ENCODE measurements around the gene ARHGAP15. TPM values are rescaled to one million over a fixed set of nuclear protein-coding genes. Genes with fewer than 3 reads are reported as not detected.

The ARHGAP15 gene
- total RNA-seq, 1 donor: 334 TPM

DNA sequence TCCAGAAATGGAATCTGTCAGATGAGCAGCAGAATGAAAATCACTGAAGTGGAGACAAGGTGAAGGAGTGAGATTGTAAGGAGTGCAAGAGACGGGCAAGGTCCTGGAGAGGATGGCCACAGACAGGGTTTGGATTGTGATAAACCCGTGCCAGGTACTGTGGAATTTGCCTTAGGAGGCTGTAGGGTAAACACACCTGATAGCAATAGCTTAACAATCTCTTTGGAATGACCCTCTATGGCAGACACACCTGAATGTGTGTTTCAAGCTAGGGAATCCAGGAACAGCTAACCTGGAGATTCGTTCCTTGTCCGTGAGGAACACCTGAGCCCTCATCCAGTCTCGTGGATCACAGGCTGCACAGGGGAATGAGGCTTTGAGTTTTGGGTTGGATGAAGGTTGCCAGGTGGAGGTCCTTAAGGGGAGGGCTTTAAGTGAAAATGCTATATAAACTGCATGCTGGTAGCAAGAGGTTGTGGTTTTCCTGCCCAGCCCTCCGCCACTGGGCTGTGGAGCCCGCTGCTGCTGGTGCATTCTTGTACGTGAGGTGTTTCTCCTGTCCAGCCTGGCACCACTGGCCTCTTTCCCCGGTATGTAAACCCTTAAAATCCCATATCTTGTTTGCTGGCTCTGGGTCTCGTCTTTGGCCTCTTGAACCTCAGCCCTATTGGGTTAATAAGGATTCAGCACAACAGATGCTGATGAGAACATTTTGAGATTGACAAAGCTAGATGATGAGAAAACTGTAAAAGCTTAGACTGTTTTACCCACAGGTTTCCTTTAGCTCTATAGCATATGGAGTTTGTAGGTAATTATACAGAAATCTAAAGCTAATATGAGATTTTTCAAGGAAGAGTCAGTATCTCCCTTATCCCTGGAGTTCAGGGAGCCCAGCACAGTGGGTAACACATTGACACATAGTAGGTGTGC is 117.9 kb downstream of the ARHGAP15 start:
- H3K4me1 ChIP-seq (ENCODE audit: insufficient read depth, low read length): peaks cover 26% of the 10 kb centered on the region
- no peaks in the 10 kb centered on the region for H3K9me3 ChIP-seq (ENCODE audit: low read depth, low read length)
- peak overlapping the region; percentile 18 for H3K4me3 ChIP-seq (ENCODE audit: low read length)
- H3K27me3 ChIP-seq (ENCODE audit: insufficient read depth, low read length): no peaks in the 10 kb centered on the region

DNA sequence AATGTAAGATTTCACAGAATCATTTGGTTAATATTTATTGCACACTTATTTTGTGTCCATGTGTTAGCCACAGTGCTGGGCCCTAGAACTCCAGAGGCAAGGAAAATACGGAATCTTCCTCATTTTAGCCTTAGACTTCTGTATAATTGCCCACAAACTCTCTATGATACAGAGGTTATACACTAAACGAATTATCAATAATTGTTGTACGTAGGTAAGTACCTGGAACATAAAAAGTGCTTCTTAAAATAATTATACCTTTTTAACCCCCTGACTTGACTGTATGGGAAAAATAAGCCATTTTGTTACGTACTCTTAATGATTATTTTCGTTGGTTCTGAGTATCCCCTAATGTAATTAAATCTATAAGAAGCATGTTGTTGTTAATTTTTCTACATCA is 119.4 kb downstream of the ARHGAP15 start:
- Histone ChIP-seq H3K27me3 (ENCODE audit: insufficient read depth, low read length) (no peaks in the 10 kb centered on the region), H3K4me3 (ENCODE audit: low read length) (peak overlapping the region; percentile 22), H3K9me3 (ENCODE audit: low read depth, low read length) (no peaks in the 10 kb centered on the region), H3K4me1 (ENCODE audit: insufficient read depth, low read length) (peaks cover 26% of the 10 kb centered on the region)

GRCh38 chr2:143251681-143252080 is 122.5 kb downstream of the ARHGAP15 start:
- H3K4me1 ChIP-seq (ENCODE audit: insufficient read depth, low read length): peaks cover 11% of the 10 kb centered on the region
- no peak overlapping the region for H3K4me3 ChIP-seq (ENCODE audit: low read length)
- H3K9me3 ChIP-seq (ENCODE audit: low read depth, low read length): no peaks in the 10 kb centered on the region
- no peaks in the 10 kb centered on the region for H3K27me3 ChIP-seq (ENCODE audit: insufficient read depth, low read length)

- peaks cover 6% of the 10 kb centered on the region for H3K4me1 ChIP-seq (ENCODE audit: insufficient read depth, low read length)
- no peaks in the 10 kb centered on the region for H3K27me3 ChIP-seq (ENCODE audit: insufficient read depth, low read length)
- no peak overlapping the region for H3K4me3 ChIP-seq (ENCODE audit: low read length)
- no peaks in the 10 kb centered on the region for H3K9me3 ChIP-seq (ENCODE audit: low read depth, low read length)
Measured at GRCh38 chr2:143252138-143252907, 123.1 kb downstream of the ARHGAP15 start.

- H3K4me3 ChIP-seq (ENCODE audit: low read length): no peak overlapping the region
Measured at GRCh38 chr2:143254110-143254509, 124.9 kb downstream of the ARHGAP15 start.

GRCh38 chr2:143255086-143255485 is 125.9 kb downstream of the ARHGAP15 start:
- peaks cover 28% of the 10 kb centered on the region for H3K4me1 ChIP-seq (ENCODE audit: insufficient read depth, low read length)
- H3K4me3 ChIP-seq (ENCODE audit: low read length): no peak overlapping the region
- no peaks in the 10 kb centered on the region for H3K27me3 ChIP-seq (ENCODE audit: insufficient read depth, low read length)
- no peaks in the 10 kb centered on the region for H3K9me3 ChIP-seq (ENCODE audit: low read depth, low read length)

More at GRCh38 chr2:143254110-143254509, 124.9 kb downstream of the ARHGAP15 start:
- no peaks in the 10 kb centered on the region for H3K27me3 ChIP-seq (ENCODE audit: insufficient read depth, low read length)
- H3K9me3 ChIP-seq (ENCODE audit: low read depth, low read length): no peaks in the 10 kb centered on the region
- peaks cover 24% of the 10 kb centered on the region for H3K4me1 ChIP-seq (ENCODE audit: insufficient read depth, low read length)

- Histone ChIP-seq H3K9me3 (ENCODE audit: low read depth, low read length) (no peaks in the 10 kb centered on the region), H3K4me1 (ENCODE audit: insufficient read depth, low read length) (peaks cover 28% of the 10 kb centered on the region), H3K4me3 (ENCODE audit: low read length) (no peak overlapping the region), H3K27me3 (ENCODE audit: insufficient read depth, low read length) (no peaks in the 10 kb centered on the region)
Measured at GRCh38 chr2:143255899-143256298, 126.7 kb downstream of the ARHGAP15 start.

- H3K9me3 ChIP-seq (ENCODE audit: low read depth, low read length): no peaks in the 10 kb centered on the region
- no peaks in the 10 kb centered on the region for H3K27me3 ChIP-seq (ENCODE audit: insufficient read depth, low read length)
- peaks cover 50% of the 10 kb centered on the region for H3K4me1 ChIP-seq (ENCODE audit: insufficient read depth, low read length)
- no peak overlapping the region for H3K4me3 ChIP-seq (ENCODE audit: low read length)
Measured at GRCh38 chr2:143258126-143258892, 129.1 kb downstream of the ARHGAP15 start.

DNA sequence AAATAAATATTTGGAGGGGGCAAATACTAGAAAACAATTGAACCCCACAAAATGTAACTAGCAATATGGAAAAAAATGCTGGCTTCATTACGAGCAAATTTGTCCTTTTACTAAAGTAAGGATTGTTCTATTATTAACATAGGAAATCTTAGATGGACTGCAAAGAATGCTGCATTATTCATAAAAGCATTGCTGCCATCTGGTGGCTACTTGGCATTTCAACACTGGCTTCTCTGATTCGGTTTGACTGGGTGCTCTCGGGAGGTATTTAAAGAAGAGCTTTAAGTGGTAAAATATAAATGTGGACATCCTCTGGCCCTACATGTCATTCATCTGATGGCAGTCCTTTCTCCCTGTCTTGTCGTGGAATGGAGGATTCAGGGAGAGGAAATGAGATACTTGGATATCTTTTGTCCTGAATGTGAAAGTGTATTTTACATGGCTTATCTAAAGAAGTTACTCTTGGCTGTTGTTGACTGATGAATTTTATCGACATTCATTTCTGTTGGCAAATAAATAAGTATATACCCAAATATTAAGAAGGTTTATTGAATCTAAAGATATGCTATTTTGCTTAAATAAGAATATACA is 130.2 kb downstream of the ARHGAP15 start:
- Histone ChIP-seq H3K27me3 (ENCODE audit: insufficient read depth, low read length) (no peaks in the 10 kb centered on the region), H3K4me3 (ENCODE audit: low read length) (no peak overlapping the region), H3K4me1 (ENCODE audit: insufficient read depth, low read length) (peaks cover 57% of the 10 kb centered on the region), H3K9me3 (ENCODE audit: low read depth, low read length) (no peaks in the 10 kb centered on the region)

DNA sequence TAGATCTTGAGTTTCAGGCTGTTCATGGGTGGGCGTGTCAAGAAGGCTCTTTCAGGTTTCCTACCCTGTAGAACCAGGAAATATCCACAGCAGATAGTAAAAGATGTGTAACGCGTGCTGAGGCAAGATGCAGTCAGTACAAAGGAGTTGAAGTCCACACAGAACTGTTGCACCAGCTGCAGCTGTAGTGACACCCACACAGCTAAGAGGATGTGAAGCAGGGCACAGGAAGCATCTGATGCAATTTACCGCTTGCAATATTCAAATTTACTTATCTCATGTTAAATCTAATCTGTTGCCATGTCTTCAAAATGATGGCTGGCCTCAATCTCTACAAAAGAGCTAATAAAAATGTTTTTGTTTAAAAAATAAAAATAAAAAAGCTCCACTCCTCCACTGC is 132.8 kb downstream of the ARHGAP15 start:
- H3K4me3 ChIP-seq (ENCODE audit: low read length): no peak overlapping the region

DNA sequence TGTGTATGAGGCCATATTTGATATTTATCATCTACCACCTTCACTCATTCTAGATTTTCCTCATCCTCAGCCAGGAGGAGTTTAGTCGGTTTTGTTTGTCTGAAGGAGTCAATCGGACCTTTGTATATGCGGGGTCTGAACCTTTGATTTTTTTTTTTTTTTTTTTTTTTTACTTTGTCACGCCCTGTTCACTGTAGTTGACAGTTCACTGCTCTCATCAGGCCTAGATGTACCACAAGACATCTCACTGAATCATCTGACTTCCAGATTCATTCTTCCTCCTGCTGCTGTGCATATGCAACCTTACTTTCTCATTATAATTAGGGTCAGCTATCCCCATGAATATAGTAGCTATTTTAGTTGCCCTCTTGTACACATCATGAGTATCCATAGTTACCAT is 133.2 kb downstream of the ARHGAP15 start:
- Histone ChIP-seq H3K9me3 (ENCODE audit: low read depth, low read length) (no peaks in the 10 kb centered on the region), H3K4me1 (ENCODE audit: insufficient read depth, low read length) (peaks cover 51% of the 10 kb centered on the region), H3K27me3 (ENCODE audit: insufficient read depth, low read length) (no peaks in the 10 kb centered on the region), H3K4me3 (ENCODE audit: low read length) (no peak overlapping the region)

More for the DNA sequence above, 132.8 kb downstream of the ARHGAP15 start:
- no peaks in the 10 kb centered on the region for H3K9me3 ChIP-seq (ENCODE audit: low read depth, low read length)
- no peaks in the 10 kb centered on the region for H3K27me3 ChIP-seq (ENCODE audit: insufficient read depth, low read length)
- H3K4me1 ChIP-seq (ENCODE audit: insufficient read depth, low read length): peaks cover 53% of the 10 kb centered on the region

DNA sequence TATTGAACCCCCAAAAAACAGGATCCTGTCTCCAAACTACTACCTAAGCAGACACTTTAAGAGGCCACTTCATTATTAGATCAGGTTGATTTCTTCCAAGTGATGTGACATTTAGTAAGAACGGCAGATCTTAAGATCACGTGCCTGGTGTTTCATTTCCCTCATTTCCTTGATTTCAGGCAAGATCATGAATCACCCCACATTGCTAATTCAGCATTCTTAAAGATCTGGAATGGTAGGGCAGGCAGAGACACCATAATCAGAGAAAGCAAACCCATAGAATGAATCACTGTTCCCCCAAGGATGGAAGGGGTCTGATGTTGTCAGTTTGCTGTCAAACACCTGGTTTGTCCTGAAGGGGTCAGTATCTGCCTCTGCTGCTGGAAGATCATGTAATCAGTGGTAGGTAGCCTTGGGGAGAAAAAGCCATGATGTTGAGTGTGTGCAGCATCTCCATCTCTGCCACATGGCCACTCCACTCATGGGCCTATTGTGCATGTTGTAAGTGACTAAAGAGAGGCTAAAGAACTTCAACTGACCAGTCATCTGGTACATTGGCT is 133.9 kb downstream of the ARHGAP15 start:
- Histone ChIP-seq H3K27me3 (ENCODE audit: insufficient read depth, low read length) (no peaks in the 10 kb centered on the region), H3K4me1 (ENCODE audit: insufficient read depth, low read length) (peaks cover 43% of the 10 kb centered on the region), H3K4me3 (ENCODE audit: low read length) (no peak overlapping the region), H3K9me3 (ENCODE audit: low read depth, low read length) (no peaks in the 10 kb centered on the region)

DNA sequence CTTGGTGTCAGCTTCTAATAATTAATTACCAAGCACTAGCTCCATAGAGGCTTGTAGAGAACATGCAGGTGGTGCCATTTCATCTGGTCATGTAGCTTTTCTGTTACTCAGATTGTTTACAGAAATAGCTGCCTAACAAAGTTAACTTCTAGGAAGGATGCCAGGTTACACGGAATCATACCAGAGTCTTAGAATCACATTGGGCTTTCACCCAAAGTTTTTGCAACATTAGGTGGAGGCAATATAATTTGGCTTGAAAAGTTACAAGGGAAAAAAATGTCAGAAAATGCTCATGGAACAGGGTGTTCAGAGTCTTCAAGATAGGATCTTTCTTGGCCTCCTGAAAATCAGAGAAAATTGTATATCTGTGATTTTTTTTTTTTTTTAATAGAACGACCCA is 135.6 kb downstream of the ARHGAP15 start:
- Histone ChIP-seq H3K9me3 (ENCODE audit: low read depth, low read length) (no peaks in the 10 kb centered on the region), H3K4me1 (ENCODE audit: insufficient read depth, low read length) (peaks cover 29% of the 10 kb centered on the region), H3K27me3 (ENCODE audit: insufficient read depth, low read length) (no peaks in the 10 kb centered on the region), H3K4me3 (ENCODE audit: low read length) (no peak overlapping the region)

DNA sequence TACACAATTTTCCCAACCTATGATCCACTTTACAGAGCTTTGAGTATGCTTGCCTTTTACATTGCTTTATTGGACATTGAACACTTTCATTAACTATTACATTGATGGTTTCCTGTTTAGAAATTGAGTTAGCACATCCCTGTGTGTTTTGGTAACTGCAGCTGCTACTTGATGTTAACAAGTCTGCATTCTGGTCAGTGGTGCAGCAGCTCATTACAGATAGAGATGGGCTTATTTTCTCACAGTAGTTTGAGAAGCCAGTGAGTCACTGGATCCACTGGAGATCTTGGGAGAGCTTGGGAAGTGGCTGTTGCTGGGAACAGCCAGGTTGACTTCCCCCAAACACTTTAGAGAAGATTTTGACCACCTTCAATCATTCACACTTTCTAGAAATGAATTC is 150.5 kb downstream of the ARHGAP15 start:
- Histone ChIP-seq H3K4me3 (ENCODE audit: low read length) (no peak overlapping the region), H3K4me1 (ENCODE audit: insufficient read depth, low read length) (peaks cover 4% of the 10 kb centered on the region), H3K27me3 (ENCODE audit: insufficient read depth, low read length) (no peaks in the 10 kb centered on the region), H3K9me3 (ENCODE audit: low read depth, low read length) (no peaks in the 10 kb centered on the region)
